OCI-LY1 (cell line): Measurements from ENCODE around the gene ZACN.

ENCODE experiments used
- CTCF ChIP-seq: fragments of 200-600 bp; sonication (generic), shearing (Covaris generic); IDR thresholded peaks from 2 replicates; pipeline ENCODE4 v1.5.1; 2017; ENCODE audit warnings: mild to moderate bottlenecking, antibody characterized with exemption, low read length, moderate library complexity, mixed read lengths
- EZH2 ChIP-seq: fragments of 200-600 bp; sonication (generic), shearing (Covaris generic); IDR thresholded peaks from 2 replicates; pipeline ENCODE4 v1.8.0; 2017; ENCODE audit warnings: borderline replicate concordance, mixed run types, mild to moderate bottlenecking, antibody characterized with exemption, low read length, moderate library complexity, mixed read lengths

- TF ChIP-seq CTCF, result no peak
- no peak for TF ChIP-seq EZH2
Measured at GRCh38 chr17:76081295-76082210, 2.6 kb downstream of the ZACN start.
